SHP77 (cell line): ENCODE measurements around the gene SDCCAG8.

Experiments
- DNase-seq, 2 experiments: peaks; one replicate each; lab custom pipeline; 2025; lab: John Stamatoyannopoulos, UW

Gene SDCCAG8

GRCh38 chr1:243390162-243390791 is 134.4 kb downstream of the SDCCAG8 start:
- DNase-seq: no peak

GRCh38 chr1:243391355-243391754 is 135.5 kb downstream of the SDCCAG8 start:
- DNase-seq: no peak

GRCh38 chr1:243393096-243393495 is 137.3 kb downstream of the SDCCAG8 start:
- no peak for DNase-seq

- no peak for DNase-seq
These were observed 138.2 kb downstream of the SDCCAG8 start for GRCh38 chr1:243394066-243394465.

GRCh38 chr1:243394601-243395464 is 139.0 kb downstream of the SDCCAG8 start:
- no peak for DNase-seq

- DNase-seq: no peak
These were observed 140.6 kb downstream of the SDCCAG8 start for GRCh38 chr1:243396424-243396823.

GRCh38 chr1:243396876-243397275 is 141.0 kb downstream of the SDCCAG8 start:
- no peak for DNase-seq

GRCh38 chr1:243397613-243398321 is 141.9 kb downstream of the SDCCAG8 start:
- no peak for DNase-seq

- DNase-seq: no peak
These were observed 143.8 kb downstream of the SDCCAG8 start for GRCh38 chr1:243399561-243400155.

GRCh38 chr1:243402868-243403267 is 147.0 kb downstream of the SDCCAG8 start:
- no peak for DNase-seq

GRCh38 chr1:243406424-243406823 is 150.6 kb downstream of the SDCCAG8 start:
- DNase-seq: no peak

- DNase-seq: no peak
These were observed 151.6 kb downstream of the SDCCAG8 start for GRCh38 chr1:243407284-243408018.

GRCh38 chr1:243408479-243408878 is 152.6 kb downstream of the SDCCAG8 start:
- no peak for DNase-seq

GRCh38 chr1:243409284-243409683 is 153.4 kb downstream of the SDCCAG8 start:
- DNase-seq: no peak

- DNase-seq: peak; percentile 46 to 57
These were observed 155.6 kb downstream of the SDCCAG8 start for GRCh38 chr1:243411472-243411871.

GRCh38 chr1:243413431-243414151 is 157.8 kb downstream of the SDCCAG8 start:
- DNase-seq: no peak

GRCh38 chr1:243414152-243414494 is 158.3 kb downstream of the SDCCAG8 start:
- DNase-seq: no peak

GRCh38 chr1:243415663-243416408 is 160.0 kb downstream of the SDCCAG8 start:
- DNase-seq: no peak

- no peak for DNase-seq
These were observed 160.7 kb downstream of the SDCCAG8 start for GRCh38 chr1:243416495-243416894.
